IMR-90 (cell line): Measurements from ENCODE around the gene TMC4. TPM values are rescaled to one million over a fixed set of nuclear protein-coding genes. Genes with fewer than 3 reads are reported as not detected.

Experiments used
- ATAC-seq: fragments of 200-7000 bp; cut with Tn5 transposase; 2 replicates; pipeline ENCODE4 v1.9.1; 2020; ENCODE audit warnings: low read depth, mild to moderate bottlenecking, moderate library complexity
- BruUV-seq: library from RNA; stranded (reverse); fragments of 400-500 nt; replicated peaks from 2 replicates; lab custom pipeline; 2021; lab: Mats Ljungman, UMichigan
- CTCF ChIA-PET: fragments of 300-600 bp; formaldehyde crosslinking; extraction: SDS; loops from one replicate; lab custom pipeline; 2021; ENCODE audit warnings: antibody characterized with exemption; lab: Yijun Ruan, JAX
- POLR2A ChIA-PET: fragments of 300-600 bp; sonication (Branson Sonifier 250); formaldehyde crosslinking; loops from one replicate; lab custom pipeline; 2022; ENCODE audit warnings: antibody characterized with exemption; ENCODE audit not compliant: unreplicated experiment; lab: Charles Lee
- DNase-seq: peaks from one replicate; pipeline ENCODE4 v3.0.0; 2013
- H2AFZ ChIP-seq: replicated peaks from 2 replicates; pipeline ENCODE3; 2013; ENCODE audit warnings: low read length, mild to moderate bottlenecking; ENCODE audit not compliant: poor library complexity
- H2AK5ac ChIP-seq: 2 replicates; pipeline ENCODE4 v1.6.1; 2013; ENCODE audit warnings: low read depth, low read length, inconsistent platforms
- H2AK9ac ChIP-seq: replicated peaks from 2 replicates; pipeline ENCODE3; 2013; ENCODE audit warnings: mild to moderate bottlenecking, low read depth, low read length, moderate library complexity; ENCODE audit not compliant: poor library complexity
- H2BK120ac ChIP-seq: 2 replicates; pipeline ENCODE4 v1.6.1; 2013; ENCODE audit warnings: low read depth, low read length, inconsistent platforms
- H2BK15ac ChIP-seq: 3 replicates; pipeline ENCODE4 v1.6.1; 2013; ENCODE audit warnings: low read depth, low read length, inconsistent platforms
- H2BK20ac ChIP-seq: 2 replicates; pipeline ENCODE4 v1.6.1; 2013; ENCODE audit warnings: low read depth, mild to moderate bottlenecking, inconsistent platforms, low read length, moderate library complexity
- H2BK5ac ChIP-seq: 2 replicates; pipeline ENCODE4 v1.6.1; 2013; ENCODE audit warnings: mild to moderate bottlenecking, low read depth, low read length, inconsistent platforms; ENCODE audit not compliant: poor library complexity, severe bottlenecking
- H3K14ac ChIP-seq: replicated peaks from 2 replicates; pipeline ENCODE4 v1.6.1; 2013; ENCODE audit warnings: low read depth, low read length, inconsistent platforms
- H3K18ac ChIP-seq: 2 replicates; pipeline ENCODE4 v1.6.1; 2013; ENCODE audit warnings: low read depth, low read length, control low read depth
- H3K23ac ChIP-seq: 2 replicates; pipeline ENCODE4 v1.6.1; 2013; ENCODE audit warnings: low read depth, low read length, inconsistent platforms
- H3K27ac ChIP-seq: 2 replicates; pipeline ENCODE4 v1.5.1; 2013; ENCODE audit warnings: mild to moderate bottlenecking, control low read depth, low read length; ENCODE audit not compliant: insufficient read depth
- H3K27me3 ChIP-seq: 2 replicates; pipeline ENCODE4 v1.6.1; 2013; ENCODE audit warnings: low read length; ENCODE audit not compliant: control insufficient read depth, insufficient read depth
- H3K36me3 ChIP-seq: 2 replicates; pipeline ENCODE4 v1.6.1; 2013; ENCODE audit warnings: low read length, mixed read lengths; ENCODE audit not compliant: control insufficient read depth, insufficient read depth
- H3K4ac ChIP-seq: 2 replicates; pipeline ENCODE4 v1.6.1; 2013; ENCODE audit warnings: low read depth, low read length, inconsistent platforms
- H3K4me1 ChIP-seq: 2 replicates; pipeline ENCODE4 v1.6.1; 2013; ENCODE audit warnings: low read length, mixed read lengths; ENCODE audit not compliant: control insufficient read depth, insufficient read depth
- H3K4me2 ChIP-seq: 2 replicates; pipeline ENCODE4 v1.6.1; 2013; ENCODE audit warnings: low read depth, mild to moderate bottlenecking, control low read depth, low read length, moderate library complexity
- H3K4me3 ChIP-seq: 2 replicates; pipeline ENCODE4 v1.5.1; 2013; ENCODE audit warnings: low read depth, mild to moderate bottlenecking, control low read depth, low read length, moderate library complexity; ENCODE audit not compliant: insufficient read depth
- H3K56ac ChIP-seq: 2 replicates; pipeline ENCODE4 v1.6.1; 2013; ENCODE audit warnings: low read length, inconsistent platforms; ENCODE audit not compliant: insufficient read depth; ENCODE audit errors: extremely low read depth
- H3K79me1 ChIP-seq, 2 experiments: 2 replicates each; pipeline ENCODE4 v1.6.1; 2013; ENCODE audit warnings: low read length in 2 of 2, inconsistent platforms in 1 of 2, low read depth in 1 of 2
- H3K9ac ChIP-seq: 2 replicates; pipeline ENCODE4 v1.6.1; 2013; ENCODE audit warnings: low read depth, low read length, control low read depth
- H3K9me1 ChIP-seq: 2 replicates; pipeline ENCODE4 v1.6.1; 2013; ENCODE audit warnings: low read length, inconsistent platforms; ENCODE audit not compliant: insufficient read depth
- H3K9me3 ChIP-seq: 2 replicates; pipeline ENCODE4 v1.6.1; 2013; ENCODE audit warnings: low read length; ENCODE audit not compliant: control insufficient read depth, insufficient read depth
- H4K20me1 ChIP-seq: 2 replicates; pipeline ENCODE4 v1.6.1; 2013; ENCODE audit warnings: low read length, inconsistent platforms; ENCODE audit not compliant: insufficient read depth
- H4K5ac ChIP-seq: 2 replicates; pipeline ENCODE4 v1.6.1; 2013; ENCODE audit warnings: mild to moderate bottlenecking, low read depth, low read length, control low read depth
- H4K8ac ChIP-seq, 2 experiments: 2 replicates each; pipeline ENCODE4 v1.6.1; 2013; ENCODE audit warnings: low read depth in 2 of 2, low read length in 2 of 2, control low read depth in 1 of 2, inconsistent platforms in 1 of 2
- H4K91ac ChIP-seq: 2 replicates; pipeline ENCODE4 v1.6.1; 2013; ENCODE audit warnings: low read depth, low read length, inconsistent platforms; ENCODE audit not compliant: insufficient read depth
- BHLHE40 ChIP-seq: fragments of 150-350 bp; IDR thresholded peaks from 2 replicates; pipeline ENCODE4 v1.6.1; 2016; ENCODE audit warnings: mild to moderate bottlenecking, low read depth, low read length
- CEBPB ChIP-seq: IDR thresholded peaks from 2 replicates; pipeline ENCODE4 v1.6.1; 2012; ENCODE audit warnings: low read depth, low read length, improper control_type of control experiment
- FOS ChIP-seq: fragments of 150-350 bp; IDR thresholded peaks from 2 replicates; pipeline ENCODE4 v1.6.1; 2016; ENCODE audit warnings: low read depth, low read length
- MAFK ChIP-seq: IDR thresholded peaks from 2 replicates; pipeline ENCODE4 v1.6.1; 2012; ENCODE audit warnings: low read depth, low read length, improper control_type of control experiment
- MAZ ChIP-seq: IDR thresholded peaks from 2 replicates; pipeline ENCODE4 v1.6.1; 2012; ENCODE audit warnings: low read depth, mild to moderate bottlenecking, low read length, improper control_type of control experiment, moderate library complexity, borderline replicate concordance
- MXI1 ChIP-seq: IDR thresholded peaks from 2 replicates; pipeline ENCODE4 v1.6.1; 2012; ENCODE audit warnings: low read depth, mild to moderate bottlenecking, low read length, moderate library complexity, borderline replicate concordance
- RAD21 ChIP-seq: IDR thresholded peaks from 2 replicates; pipeline ENCODE4 v1.6.1; 2012; ENCODE audit warnings: low read length, improper control_type of control experiment
- RFX5 ChIP-seq: IDR thresholded peaks from 2 replicates; pipeline ENCODE4 v1.8.0; 2012; ENCODE audit warnings: low read depth, mild to moderate bottlenecking, low read length, moderate library complexity
- USF2 ChIP-seq: fragments of 150-350 bp; IDR thresholded peaks from 2 replicates; pipeline ENCODE4 v1.6.1; 2017; ENCODE audit warnings: mild to moderate bottlenecking, antibody characterized with exemption, low read length, low read depth
- WGBS, 2 experiments: methylation state at CpG; one replicate each; pipeline versions ENCODE4 v1.1.5 to v1.1.7; 2013; ENCODE audit warnings: missing lambda C conversion rate in 2 of 2; ENCODE audit not compliant: insufficient read length in 1 of 2; ENCODE audit errors: extremely low coverage in 2 of 2; 5-methylcytosine and 5-hydroxymethylcytosine counted together
- dilution Hi-C: fragments of 300-500 bp; cut with HindIII; formaldehyde crosslinking; loops from one replicate; pipeline ENCODE4 v1.14.3; 2018; ENCODE audit warnings: low sequenced_read_pairs; ENCODE audit not compliant: unreplicated experiment
- in situ Hi-C: fragments of 300-500 bp; cut with MboI; formaldehyde crosslinking; loops from 3 replicates; pipeline ENCODE4 v1.14.3; 2019; ENCODE audit warnings: low sequenced_read_pairs, inconsistent platforms, mixed read lengths
- intact Hi-C: fragments of 100-400 bp; cut with micrococcal nuclease; formaldehyde crosslinking; loops from 2 replicates; pipeline ENCODE4 v1.10.0; 2022
- polyA plus RNA-seq, 3 experiments: library from polyadenylated mRNA; depleted of rRNA; stranded (reverse); fragments of >200 nt; gene quantifications; 2 replicates each; pipeline ENCODE4 v1.2.3, GENCODE V29; 2012; ENCODE audit warnings: low replicate concordance in 1 of 3
- total RNA-seq: library from RNA; depleted of rRNA; stranded (reverse); fragments of >200 nt; gene quantifications from 2 replicates; pipeline ENCODE4 v1.2.3, GENCODE V29; 2012

The TMC4 gene
- total and polyA plus RNA-seq, 2 of the 4 experiments (the other 2 are of a cell fraction), result 0.72 to 1.1 TPM

GRCh38 chr19:54179262-54179852 is 6.4 kb upstream of the TMC4 start:
- POLR2A ChIA-PET, result no interaction called here

More at GRCh38 chr19:54179262-54179852, 6.4 kb upstream of the TMC4 start:
- no peak for TF ChIP-seq USF2
- TF ChIP-seq RAD21, result no peak
- no peak for TF ChIP-seq FOS
- no peak for TF ChIP-seq RFX5
- TF ChIP-seq MXI1, result no peak
- TF ChIP-seq CEBPB, result no peak
- TF ChIP-seq MAZ, result no peak
- TF ChIP-seq BHLHE40, result no peak
- TF ChIP-seq MAFK, result no peak
- intact Hi-C loops, result no loop called here
- H2BK20ac ChIP-seq, result no peak overlapping the region
- H4K5ac ChIP-seq, result no peak overlapping the region
- DNase-seq (no peak), ATAC-seq (no peak)
- no peak overlapping the region for H3K4me2 ChIP-seq
- CTCF ChIA-PET, result interaction anchor here (1.1 kb wide), 1 partner anchor 8 kb away, joined by 3 read pairs; no protein-coding TSS in a partner anchor
- no peak overlapping the region for H2BK120ac ChIP-seq
- H3K9me1 ChIP-seq, result no peaks in the 10 kb centered on the region
- no peak overlapping the region for H2AK9ac ChIP-seq
- dilution Hi-C loops, result no loop called here
- no peak overlapping the region for H3K14ac ChIP-seq
- WGBS, 2 experiments, result 93% methylated on average over 3 of the region's 10 CpGs; no CpG with 5 or more reads in 1 of the 2 experiments
- no peak overlapping the region for H3K9ac ChIP-seq
- H4K8ac ChIP-seq, result no peak overlapping the region
- no peak overlapping the region for H3K4ac ChIP-seq
- H4K20me1 ChIP-seq, result peaks cover 9% of the 10 kb centered on the region
- H2BK15ac ChIP-seq, result no peak overlapping the region
- no peaks in the 10 kb centered on the region for H3K27me3 ChIP-seq
- H2BK5ac ChIP-seq, result no peak overlapping the region
- H3K79me1 ChIP-seq, result peaks cover 4 to 16% of the 10 kb centered on the region in 2 experiments; a peak in 3 of 4 replicates
- no peak overlapping the region for H3K56ac ChIP-seq
- no peak overlapping the region for H3K27ac ChIP-seq
- H3K4me3 ChIP-seq, result no peak overlapping the region
- H3K36me3 ChIP-seq, result peaks cover 47% of the 10 kb centered on the region
- in situ Hi-C loops, result no loop called here
- H3K4me1 ChIP-seq, result no peaks in the 10 kb centered on the region
- BruUV-seq, result no TSS peak
- no peak overlapping the region for H3K23ac ChIP-seq
- H2AK5ac ChIP-seq, result no peak overlapping the region
- no peak overlapping the region for H4K91ac ChIP-seq
- H3K18ac ChIP-seq, result no peak overlapping the region
- no peak overlapping the region for H2AFZ ChIP-seq
- no peaks in the 10 kb centered on the region for H3K9me3 ChIP-seq
